Left ventricle myocardium inferior (tissue), 1 donor: Measurements from ENCODE around the gene PRICKLE2. TPM values are rescaled to one million over a fixed set of nuclear protein-coding genes. Genes with fewer than 3 reads are reported as not detected.
A peak's percentile ranks its signal among the peaks of the same experiment; 100 is the strongest.

ENCODE experiments used
- DNase-seq: peaks from one replicate; pipeline ENCODE4 v3.0.0-alpha.2; 2020
- H3K27ac ChIP-seq: fragments of 200-600 bp; replicated peaks from 2 replicates; pipeline ENCODE4 v1.8.0; 2021
- H3K27me3 ChIP-seq: fragments of 200-600 bp; 2 replicates; pipeline ENCODE4 v1.8.0; 2021; ENCODE audit warnings: low read depth
- H3K36me3 ChIP-seq: fragments of 200-600 bp; 2 replicates; pipeline ENCODE4 v1.8.0; 2021
- H3K4me1 ChIP-seq: fragments of 200-600 bp; 2 replicates; pipeline ENCODE4 v1.8.0; 2021
- H3K4me3 ChIP-seq: fragments of 200-600 bp; 2 replicates; pipeline ENCODE4 v1.8.0; 2021; ENCODE audit warnings: mild to moderate bottlenecking, moderate library complexity
- H3K9me3 ChIP-seq: fragments of 200-600 bp; replicated peaks from 2 replicates; pipeline ENCODE4 v1.8.0; 2021
- intact Hi-C: fragments of 100-400 bp; cut with micrococcal nuclease; formaldehyde crosslinking; loops from one replicate; pipeline ENCODE4 v1.11.0; 2022
- total RNA-seq: library from RNA; stranded (reverse); fragmentation: NEBNext Ultra II Directional; extraction: Animal tissue kit (Norgen Biotek cat#: 25700); gene quantifications from one replicate; pipeline ENCODE4 v1.2.1, GENCODE V29; 2021
- TF ChIP-seq, protein P1 (sequence below): fragments of 200-600 bp; IDR thresholded peaks from 2 replicates; pipeline ENCODE4 v1.8.0; 2021; ENCODE audit warnings: antibody characterized with exemption, mild to moderate bottlenecking, borderline replicate concordance
- donor health status: DM: no; HTN: yes; CAD: no; lungs with severe emphysema.

Gene PRICKLE2
- total RNA-seq, 1 donor from 2014 or later: 8.7 TPM

DNA sequence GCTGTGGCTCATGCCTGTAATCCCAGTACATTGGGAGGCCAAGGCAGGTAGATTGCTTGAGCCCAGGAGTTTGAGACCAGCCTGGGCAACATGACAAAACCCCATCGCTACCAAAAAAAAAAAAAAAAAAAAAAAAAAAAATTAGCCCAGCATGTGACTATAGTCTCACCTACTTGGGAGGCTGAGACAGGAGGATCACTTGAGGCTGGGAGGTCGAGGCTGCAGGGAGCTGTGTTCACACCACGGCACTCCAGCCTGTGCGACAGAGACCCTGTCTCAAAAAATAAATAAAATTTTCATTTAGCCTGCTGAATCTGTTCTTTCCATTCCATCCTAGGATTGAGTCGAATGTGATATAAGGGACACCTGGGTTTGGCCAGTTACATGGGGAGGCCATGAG is 14.6 kb upstream of the PRICKLE2 start:
- Histone ChIP-seq H3K27me3 (no peaks in the 10 kb centered on the region), H3K9me3 (peaks cover 14% of the 10 kb centered on the region), H3K4me3 (no peak overlapping the region), H3K36me3 (peaks cover 15% of the 10 kb centered on the region), H3K27ac (no peak overlapping the region), H3K4me1 (peaks cover 18% of the 10 kb centered on the region)
- intact Hi-C loops: no loop called here
- TF ChIP-seq, protein P1, sequence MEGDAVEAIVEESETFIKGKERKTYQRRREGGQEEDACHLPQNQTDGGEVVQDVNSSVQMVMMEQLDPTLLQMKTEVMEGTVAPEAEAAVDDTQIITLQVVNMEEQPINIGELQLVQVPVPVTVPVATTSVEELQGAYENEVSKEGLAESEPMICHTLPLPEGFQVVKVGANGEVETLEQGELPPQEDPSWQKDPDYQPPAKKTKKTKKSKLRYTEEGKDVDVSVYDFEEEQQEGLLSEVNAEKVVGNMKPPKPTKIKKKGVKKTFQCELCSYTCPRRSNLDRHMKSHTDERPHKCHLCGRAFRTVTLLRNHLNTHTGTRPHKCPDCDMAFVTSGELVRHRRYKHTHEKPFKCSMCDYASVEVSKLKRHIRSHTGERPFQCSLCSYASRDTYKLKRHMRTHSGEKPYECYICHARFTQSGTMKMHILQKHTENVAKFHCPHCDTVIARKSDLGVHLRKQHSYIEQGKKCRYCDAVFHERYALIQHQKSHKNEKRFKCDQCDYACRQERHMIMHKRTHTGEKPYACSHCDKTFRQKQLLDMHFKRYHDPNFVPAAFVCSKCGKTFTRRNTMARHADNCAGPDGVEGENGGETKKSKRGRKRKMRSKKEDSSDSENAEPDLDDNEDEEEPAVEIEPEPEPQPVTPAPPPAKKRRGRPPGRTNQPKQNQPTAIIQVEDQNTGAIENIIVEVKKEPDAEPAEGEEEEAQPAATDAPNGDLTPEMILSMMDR: no peak
- DNase-seq: no peak

DNA sequence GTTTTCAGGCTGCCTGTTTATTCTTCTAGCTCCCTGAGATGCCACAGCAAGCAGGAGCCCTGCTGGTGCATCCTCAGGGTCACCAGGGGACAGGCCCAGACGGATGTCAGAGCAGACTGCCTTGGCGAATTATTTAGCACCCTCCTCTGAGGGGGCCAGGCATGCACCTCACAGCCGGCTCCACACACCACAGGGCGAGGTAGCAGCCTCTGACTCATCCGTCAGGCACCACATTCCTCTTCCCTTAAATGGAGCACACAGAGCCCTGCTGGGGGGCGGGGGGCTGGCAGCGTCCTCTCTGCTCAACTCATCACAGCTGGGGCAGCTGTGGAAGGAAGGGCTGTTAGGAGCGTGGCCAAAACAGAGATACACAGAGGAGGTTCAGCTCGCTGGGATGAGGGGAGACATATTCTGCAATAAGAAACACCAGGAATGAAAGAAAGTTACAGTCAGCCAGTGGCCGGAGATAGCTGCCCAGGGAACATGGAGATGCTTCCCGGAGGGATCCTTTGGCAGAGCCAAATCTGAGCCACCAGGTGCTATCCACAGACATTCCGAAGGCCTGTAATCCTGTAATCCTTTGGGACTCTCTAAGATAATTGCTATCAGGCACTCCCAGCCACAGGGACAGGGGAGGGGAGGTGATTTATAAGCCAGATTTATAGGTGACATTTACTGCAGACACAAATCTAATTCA is 13.9 kb upstream of the PRICKLE2 start:
- TF ChIP-seq, protein P1: no peak
- H3K4me3 ChIP-seq: peak overlapping the region; percentile 31
- H3K27ac ChIP-seq: peak overlapping the region; percentile 56
- intact Hi-C loops: no loop called here
- peak; percentile 76 for DNase-seq
- H3K27me3 ChIP-seq: no peaks in the 10 kb centered on the region
- H3K36me3 ChIP-seq: peaks cover 15% of the 10 kb centered on the region
- H3K9me3 ChIP-seq: peaks cover 14% of the 10 kb centered on the region
- H3K4me1 ChIP-seq: peaks cover 18% of the 10 kb centered on the region

DNA sequence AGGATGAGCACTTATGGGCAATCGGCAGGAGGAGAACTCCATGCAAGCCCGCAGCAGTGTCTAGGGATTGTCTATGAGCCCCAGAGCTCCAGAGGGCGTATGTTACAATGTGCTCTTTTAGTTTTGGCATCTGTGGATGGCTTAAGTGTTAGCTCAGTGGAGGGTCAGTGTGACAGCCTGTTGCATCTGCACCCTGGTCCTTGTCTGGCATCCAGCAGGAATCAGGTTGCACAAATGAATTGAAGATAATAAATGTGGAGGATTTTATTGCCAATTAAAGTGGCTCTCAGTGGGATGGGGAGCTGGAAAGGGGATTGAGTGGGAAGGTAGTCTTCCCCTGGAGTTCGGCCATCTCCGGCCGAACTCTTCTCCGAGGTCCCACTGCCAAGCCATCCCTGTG is 11.8 kb upstream of the PRICKLE2 start:
- no peak overlapping the region for H3K4me3 ChIP-seq
- no peak overlapping the region for H3K27ac ChIP-seq
- H3K27me3 ChIP-seq: no peaks in the 10 kb centered on the region
- peaks cover 11% of the 10 kb centered on the region for H3K4me1 ChIP-seq
- peaks cover 14% of the 10 kb centered on the region for H3K9me3 ChIP-seq
- no peak for DNase-seq
- TF ChIP-seq, protein P1: no peak
- intact Hi-C loops: no loop called here
- peaks cover 15% of the 10 kb centered on the region for H3K36me3 ChIP-seq

DNA sequence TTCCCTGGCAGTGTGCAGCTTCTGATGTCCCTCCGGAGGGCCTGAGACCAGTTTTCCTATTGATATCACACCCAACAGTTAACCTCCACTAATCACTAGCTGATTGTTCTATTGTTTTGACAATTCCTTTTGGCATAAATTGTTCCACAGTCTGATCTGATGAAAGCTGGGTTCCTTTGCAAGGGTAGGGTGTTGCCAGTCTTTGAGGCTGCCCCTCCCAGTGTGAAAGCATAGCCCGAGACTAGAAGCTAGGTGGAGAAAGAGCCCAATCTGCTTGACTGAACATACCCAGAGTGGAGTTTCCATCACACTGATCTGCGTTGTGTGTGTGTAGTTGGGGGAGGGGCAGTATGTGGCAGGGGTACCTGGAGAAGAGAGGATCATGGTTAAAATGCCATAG is 10.3 kb upstream of the PRICKLE2 start:
- H3K4me1 ChIP-seq: peaks cover 11% of the 10 kb centered on the region
- no peak overlapping the region for H3K27ac ChIP-seq
- H3K9me3 ChIP-seq: peaks cover 14% of the 10 kb centered on the region
- DNase-seq: no peak
- H3K4me3 ChIP-seq: no peak overlapping the region
- intact Hi-C loops: no loop called here
- TF ChIP-seq, protein P1: no peak
- H3K27me3 ChIP-seq: no peaks in the 10 kb centered on the region
- H3K36me3 ChIP-seq: peaks cover 15% of the 10 kb centered on the region

DNA sequence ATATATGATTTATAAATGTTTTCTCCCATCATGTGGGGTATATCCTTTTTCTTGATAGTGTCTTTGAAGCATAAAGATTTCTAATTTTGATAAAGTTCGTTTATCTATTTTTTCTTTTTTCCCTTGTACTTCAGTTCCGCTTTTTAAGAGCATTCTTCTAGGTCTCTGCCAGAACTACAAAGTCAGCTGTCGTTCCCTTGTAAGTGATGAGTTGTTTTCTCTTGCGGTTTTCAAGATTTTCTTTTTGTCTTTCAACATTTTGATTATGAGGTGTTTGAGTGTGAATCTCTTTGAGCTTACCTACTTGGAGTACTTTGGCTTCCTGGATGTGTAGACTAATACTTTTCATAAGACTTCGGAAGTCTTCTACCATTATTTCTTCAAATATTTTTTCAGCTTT is 9.3 kb upstream of the PRICKLE2 start:
- peaks cover 14% of the 10 kb centered on the region for H3K9me3 ChIP-seq
- no peaks in the 10 kb centered on the region for H3K27me3 ChIP-seq
- no peak overlapping the region for H3K4me3 ChIP-seq
- H3K36me3 ChIP-seq: peaks cover 15% of the 10 kb centered on the region
- no peak overlapping the region for H3K27ac ChIP-seq
- H3K4me1 ChIP-seq: peaks cover 11% of the 10 kb centered on the region
- no peak for DNase-seq
- TF ChIP-seq, protein P1: no peak
- intact Hi-C loops: no loop called here
